RWPE1 (cell line): Measurements from ENCODE around the gene SRPK2.

Source experiments
- CTCF ChIA-PET: fragments of 350-600 bp; sonication (Branson Sonifier 250); formaldehyde crosslinking; extraction: SDS; loops from one replicate; lab custom pipeline; 2021; lab: Yijun Ruan, JAX
- POLR2A ChIA-PET: fragments of 400-600 bp; formaldehyde crosslinking; extraction: SDS; loops from one replicate; lab custom pipeline; 2020; ENCODE audit warnings: antibody characterized with exemption; ENCODE audit not compliant: low non-redundant PET; lab: Yijun Ruan, JAX
- DNase-seq: peaks from one replicate; pipeline ENCODE4 v3.0.0; 2012; ENCODE audit warnings: low spot score
- H3K27ac ChIP-seq: fragments of 450-650 bp; 2 replicates; pipeline ENCODE4 v1.5.1; 2017
- TF ChIP-seq, protein P1 (sequence below): fragments of 450-650 bp; conservative IDR thresholded peaks from 2 replicates; pipeline ENCODE4 v1.5.1; 2017; ENCODE audit warnings: low read depth, mild to moderate bottlenecking

SRPK2 gene

GRCh38 chr7:105322655-105323277 is 66.0 kb downstream of the SRPK2 start:
- ChIA-PET POLR2A (no interaction called here), CTCF (no interaction called here)
- no peak for DNase-seq
- peak overlapping the region; percentile 43 for H3K27ac ChIP-seq
- TF ChIP-seq, protein P1, sequence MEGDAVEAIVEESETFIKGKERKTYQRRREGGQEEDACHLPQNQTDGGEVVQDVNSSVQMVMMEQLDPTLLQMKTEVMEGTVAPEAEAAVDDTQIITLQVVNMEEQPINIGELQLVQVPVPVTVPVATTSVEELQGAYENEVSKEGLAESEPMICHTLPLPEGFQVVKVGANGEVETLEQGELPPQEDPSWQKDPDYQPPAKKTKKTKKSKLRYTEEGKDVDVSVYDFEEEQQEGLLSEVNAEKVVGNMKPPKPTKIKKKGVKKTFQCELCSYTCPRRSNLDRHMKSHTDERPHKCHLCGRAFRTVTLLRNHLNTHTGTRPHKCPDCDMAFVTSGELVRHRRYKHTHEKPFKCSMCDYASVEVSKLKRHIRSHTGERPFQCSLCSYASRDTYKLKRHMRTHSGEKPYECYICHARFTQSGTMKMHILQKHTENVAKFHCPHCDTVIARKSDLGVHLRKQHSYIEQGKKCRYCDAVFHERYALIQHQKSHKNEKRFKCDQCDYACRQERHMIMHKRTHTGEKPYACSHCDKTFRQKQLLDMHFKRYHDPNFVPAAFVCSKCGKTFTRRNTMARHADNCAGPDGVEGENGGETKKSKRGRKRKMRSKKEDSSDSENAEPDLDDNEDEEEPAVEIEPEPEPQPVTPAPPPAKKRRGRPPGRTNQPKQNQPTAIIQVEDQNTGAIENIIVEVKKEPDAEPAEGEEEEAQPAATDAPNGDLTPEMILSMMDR = no peak

GRCh38 chr7:105321754-105322455 is 66.8 kb downstream of the SRPK2 start:
- H3K27ac ChIP-seq = no peak overlapping the region
- no peak for DNase-seq
- ChIA-PET CTCF (no interaction called here), POLR2A (no interaction called here)
- TF ChIP-seq, protein P1 = no peak

GRCh38 chr7:105320896-105321295 is 67.8 kb downstream of the SRPK2 start:
- H3K27ac ChIP-seq = no peak overlapping the region
- no peak for DNase-seq
- POLR2A ChIA-PET = interaction anchor here (0.6 kb wide), 1 partner anchor 760 kb away, joined by 7 read pairs; no protein-coding TSS in a partner anchor
- TF ChIP-seq, protein P1 = no peak
- CTCF ChIA-PET = interaction anchor here (0.6 to 0.7 kb wide), 2 partner anchors 109 to 146 kb away, joined by 3 read pairs; no protein-coding TSS in a partner anchor

DNA sequence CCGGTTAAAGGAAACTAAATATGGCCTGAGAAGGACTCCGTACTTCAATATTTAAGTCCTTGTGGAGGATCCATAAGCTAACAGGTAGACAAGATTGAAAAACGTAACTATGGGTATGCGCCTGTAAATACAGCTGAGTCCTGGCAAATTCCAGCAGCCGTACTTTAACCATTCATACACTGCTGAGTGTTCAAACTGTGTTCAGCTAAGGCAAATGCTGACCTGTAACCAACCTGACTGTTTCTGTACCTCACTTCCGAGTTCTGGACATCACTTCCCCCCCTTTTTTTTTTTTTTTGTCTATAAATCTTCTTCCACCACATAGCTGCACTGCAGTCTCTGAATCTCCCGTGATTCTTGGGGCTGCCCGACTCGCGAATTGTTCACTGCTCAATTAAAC is 69.1 kb downstream of the SRPK2 start:
- ChIA-PET POLR2A (no interaction called here), CTCF (no interaction called here)
- TF ChIP-seq, protein P1 = no peak
- DNase-seq = no peak
- H3K27ac ChIP-seq = no peak overlapping the region

DNA sequence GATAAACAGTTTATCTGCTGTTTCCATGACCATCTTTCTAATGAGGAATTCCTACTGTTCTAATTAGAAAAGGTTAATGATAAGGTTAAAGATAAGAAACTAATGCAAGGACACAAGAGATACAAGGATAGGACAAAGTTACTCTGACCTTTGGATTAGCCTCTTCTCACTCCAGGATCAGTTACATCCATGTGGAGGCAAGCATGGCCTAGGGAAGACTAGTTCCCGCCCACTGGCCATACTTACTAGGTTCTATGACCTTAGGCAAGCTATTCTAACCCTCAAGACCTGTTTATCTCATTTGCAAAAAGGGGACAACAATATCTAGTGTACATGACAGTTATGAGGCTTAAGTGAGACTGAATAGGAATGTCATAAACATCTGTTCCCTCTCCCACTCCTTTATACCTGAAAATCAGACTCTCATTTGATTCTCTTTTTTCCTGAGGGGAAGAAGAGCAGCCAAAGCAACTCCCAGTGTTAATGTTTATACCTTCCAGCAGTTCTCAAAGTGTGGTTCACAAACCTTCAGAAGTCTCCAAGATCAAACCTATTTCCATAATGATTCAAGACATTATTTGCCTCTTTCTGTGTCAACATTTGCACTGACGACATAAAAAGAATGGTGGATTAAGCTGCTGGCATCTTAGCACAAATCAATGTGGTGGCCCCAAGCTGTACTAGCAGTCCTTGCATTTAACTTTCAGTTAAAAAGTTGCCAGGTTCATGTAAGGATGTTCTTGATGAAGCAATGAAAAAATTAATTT is 72.0 kb downstream of the SRPK2 start:
- H3K27ac ChIP-seq = no peak overlapping the region
- DNase-seq = no peak
- TF ChIP-seq, protein P1 = no peak
- ChIA-PET CTCF (no interaction called here), POLR2A (no interaction called here)

GRCh38 chr7:105315357-105315756 is 73.4 kb downstream of the SRPK2 start:
- CTCF ChIA-PET = no interaction called here
- TF ChIP-seq, protein P1 = no peak
- POLR2A ChIA-PET = no interaction called here
- no peak for DNase-seq
- H3K27ac ChIP-seq = no peak overlapping the region
